Astrocyte of the cerebellum (primary cell): ENCODE data around the gene NPAS2.

Experiments used
- DNase-seq: peaks from one replicate; pipeline ENCODE4 v3.0.0-alpha.2; 2011; ENCODE audit warnings: low read depth
- H3K4me3 ChIP-seq: 2 replicates; pipeline ENCODE4 v1.5.1; 2011; ENCODE audit warnings: mild to moderate bottlenecking, low read depth, low read length, moderate library complexity
- CTCF ChIP-seq: IDR thresholded peaks from 2 replicates; pipeline ENCODE4 v1.5.1; 2012; ENCODE audit warnings: low read length, low read depth, moderate library complexity, mild to moderate bottlenecking; ENCODE audit errors: missing control alignments
- in situ Hi-C: cut with HindIII; loops from 2 replicates; pipeline ENCODE4 v1.10.0; 2017; ENCODE audit warnings: low sequenced_read_pairs

Gene NPAS2

GRCh38 chr2:100810603-100811145, 9.3 kb upstream of the NPAS2 start:
- no peak for DNase-seq
- in situ Hi-C loops: no loop called here
- no peak for TF ChIP-seq CTCF
- H3K4me3 ChIP-seq: no peak overlapping the region

GRCh38 chr2:100812116-100812515, 7.8 kb upstream of the NPAS2 start:
- no peak for DNase-seq
- no peak for TF ChIP-seq CTCF
- in situ Hi-C loops: no loop called here
- H3K4me3 ChIP-seq: no peak overlapping the region

- H3K4me3 ChIP-seq: no peak overlapping the region
- TF ChIP-seq CTCF: no peak
- in situ Hi-C loops: no loop called here
- no peak for DNase-seq
Observed at GRCh38 chr2:100812573-100812972, 7.4 kb upstream of the NPAS2 start.

GRCh38 chr2:100813527-100813926, 6.4 kb upstream of the NPAS2 start:
- TF ChIP-seq CTCF: no peak
- in situ Hi-C loops: no loop called here
- no peak for DNase-seq

GRCh38 chr2:100814043-100814442, 5.9 kb upstream of the NPAS2 start:
- no peak for DNase-seq
- H3K4me3 ChIP-seq: no peak overlapping the region
- in situ Hi-C loops: no loop called here
- TF ChIP-seq CTCF: no peak

More at GRCh38 chr2:100813527-100813926, 6.4 kb upstream of the NPAS2 start:
- H3K4me3 ChIP-seq: no peak overlapping the region

- DNase-seq: no peak
- in situ Hi-C loops: no loop called here
- TF ChIP-seq CTCF: no peak
- no peak overlapping the region for H3K4me3 ChIP-seq
Observed at GRCh38 chr2:100814453-100814852, 5.5 kb upstream of the NPAS2 start.

- no peak overlapping the region for H3K4me3 ChIP-seq
- in situ Hi-C loops: no loop called here
- DNase-seq: no peak
- no peak for TF ChIP-seq CTCF
Observed at GRCh38 chr2:100817388-100817985, 2.5 kb upstream of the NPAS2 start.
